Measurements from ENCODE around the gene ATG13.

Gene ATG13

DNA sequence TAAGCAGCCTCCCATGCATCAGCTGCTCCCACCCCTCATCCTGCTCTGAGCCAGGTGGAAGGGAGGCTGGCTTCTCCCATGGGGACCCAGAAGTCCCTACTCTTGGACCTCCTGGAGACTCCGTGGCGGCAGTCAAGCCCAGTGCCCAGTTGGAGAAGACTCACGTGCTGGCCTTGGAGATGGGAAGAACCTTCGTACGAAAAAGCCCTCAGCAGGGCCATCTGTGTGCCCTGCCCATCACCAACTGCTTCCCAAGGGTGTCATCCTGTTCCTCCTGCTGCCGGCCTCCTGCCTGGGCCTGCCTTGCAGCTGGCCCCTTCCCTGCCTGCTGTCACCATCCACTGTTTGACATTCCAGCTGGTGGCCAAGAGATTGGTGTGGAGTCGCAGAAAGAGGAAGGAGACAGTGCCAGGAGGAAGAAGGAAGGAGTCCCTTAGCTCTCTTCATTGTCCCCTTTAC is 55.1 kb downstream of the ATG13 start:
- DNase-seq: no peak
- Histone ChIP-seq H3K9me3 (no peaks in the 10 kb centered on the region), H3K4me1 (no peaks in the 10 kb centered on the region), H3K4me3 (ENCODE audit: low read depth, low read length) (no peak overlapping the region), H3K27me3 (no peaks in the 10 kb centered on the region), H3K36me3 (no peaks in the 10 kb centered on the region)
- TF ChIP-seq, protein P1, sequence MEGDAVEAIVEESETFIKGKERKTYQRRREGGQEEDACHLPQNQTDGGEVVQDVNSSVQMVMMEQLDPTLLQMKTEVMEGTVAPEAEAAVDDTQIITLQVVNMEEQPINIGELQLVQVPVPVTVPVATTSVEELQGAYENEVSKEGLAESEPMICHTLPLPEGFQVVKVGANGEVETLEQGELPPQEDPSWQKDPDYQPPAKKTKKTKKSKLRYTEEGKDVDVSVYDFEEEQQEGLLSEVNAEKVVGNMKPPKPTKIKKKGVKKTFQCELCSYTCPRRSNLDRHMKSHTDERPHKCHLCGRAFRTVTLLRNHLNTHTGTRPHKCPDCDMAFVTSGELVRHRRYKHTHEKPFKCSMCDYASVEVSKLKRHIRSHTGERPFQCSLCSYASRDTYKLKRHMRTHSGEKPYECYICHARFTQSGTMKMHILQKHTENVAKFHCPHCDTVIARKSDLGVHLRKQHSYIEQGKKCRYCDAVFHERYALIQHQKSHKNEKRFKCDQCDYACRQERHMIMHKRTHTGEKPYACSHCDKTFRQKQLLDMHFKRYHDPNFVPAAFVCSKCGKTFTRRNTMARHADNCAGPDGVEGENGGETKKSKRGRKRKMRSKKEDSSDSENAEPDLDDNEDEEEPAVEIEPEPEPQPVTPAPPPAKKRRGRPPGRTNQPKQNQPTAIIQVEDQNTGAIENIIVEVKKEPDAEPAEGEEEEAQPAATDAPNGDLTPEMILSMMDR (IDR thresholded peaks at IDR 0.05; ENCODE audit: low read depth, low read length): no peak

DNA sequence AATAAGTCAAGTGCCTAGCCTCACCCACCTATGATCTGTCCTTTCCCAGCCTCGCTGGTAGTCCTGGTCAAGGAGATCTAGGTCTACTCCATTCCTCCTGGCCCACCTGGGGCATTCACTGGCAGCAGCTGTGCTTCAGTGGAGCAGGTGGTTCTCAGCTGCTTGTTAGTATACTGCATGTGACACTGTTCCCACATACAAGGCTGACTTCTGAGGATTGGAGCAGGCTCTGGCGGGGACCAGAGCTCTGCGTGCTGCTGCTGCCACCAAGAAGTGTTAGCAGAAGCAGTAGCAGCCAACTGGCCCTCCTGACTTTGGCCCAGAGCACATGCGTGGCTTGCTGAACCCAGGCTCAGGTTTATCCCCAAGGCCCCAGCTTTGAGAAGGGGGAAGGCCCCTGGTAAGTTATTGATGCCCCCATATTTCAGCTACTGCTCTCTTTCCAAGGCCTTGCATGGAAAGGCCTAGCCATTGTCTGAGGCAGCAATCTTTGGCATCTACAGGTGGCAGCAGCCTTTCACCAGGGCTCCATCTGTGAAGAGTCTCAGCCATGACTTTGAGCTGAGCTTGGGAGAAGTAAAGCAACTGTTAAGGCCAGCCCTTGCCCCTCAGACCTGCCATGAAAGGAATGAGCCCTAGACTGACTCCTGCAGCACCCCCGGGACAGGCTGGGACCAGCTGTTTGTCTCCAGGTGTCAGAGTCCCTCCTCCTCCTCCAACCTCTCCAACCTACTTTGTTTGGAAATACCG is 56.5 kb downstream of the ATG13 start:
- Histone ChIP-seq H3K9me3 (no peaks in the 10 kb centered on the region), H3K4me3 (ENCODE audit: low read depth, low read length) (no peak overlapping the region), H3K4me1 (no peaks in the 10 kb centered on the region), H3K36me3 (no peaks in the 10 kb centered on the region), H3K27me3 (no peaks in the 10 kb centered on the region)
- TF ChIP-seq, protein P1 (IDR thresholded peaks at IDR 0.05; ENCODE audit: low read depth, low read length): no peak
- DNase-seq: no peak

DNA sequence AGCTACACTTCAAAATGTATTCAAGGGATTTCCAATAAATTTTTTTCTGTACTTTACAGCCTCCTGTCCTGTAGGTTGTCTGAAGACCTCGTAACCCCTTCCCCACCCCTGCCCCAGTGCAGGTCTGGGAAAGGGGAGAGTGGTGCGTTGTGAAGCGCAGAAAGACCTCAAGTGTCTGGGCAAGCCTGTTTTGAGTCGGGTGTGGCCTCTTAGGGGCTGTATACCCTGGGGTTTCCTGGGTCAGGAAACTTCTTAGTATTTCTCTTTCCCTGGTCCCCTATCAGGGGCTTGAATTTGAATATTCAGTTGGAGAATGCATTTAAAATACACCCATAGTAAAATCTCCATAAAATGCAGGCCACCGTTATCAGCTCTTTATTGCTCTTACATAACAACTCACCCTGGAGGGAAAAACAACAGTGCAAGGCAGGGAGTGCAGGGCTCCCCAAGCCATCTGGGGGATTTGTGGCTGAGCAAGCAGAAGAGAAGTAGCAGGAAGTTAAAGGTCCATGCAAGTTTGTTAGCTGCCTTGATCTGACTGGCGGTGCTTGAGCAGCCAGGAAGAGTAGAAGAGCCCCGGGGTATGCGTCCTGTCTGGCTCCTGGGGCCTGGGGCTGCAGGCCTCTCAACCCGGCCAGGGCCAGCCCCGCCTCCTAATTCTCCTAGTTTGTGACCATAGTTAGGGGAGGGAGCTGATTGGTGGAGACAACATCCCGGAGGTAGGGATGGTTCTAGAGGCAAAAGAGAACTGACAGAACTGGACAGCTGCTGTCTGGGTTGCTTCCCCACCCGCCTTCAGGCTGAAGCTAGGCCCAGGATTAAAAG is 57.3 kb downstream of the ATG13 start:
- H3K4me1 ChIP-seq: no peaks in the 10 kb centered on the region
- no peaks in the 10 kb centered on the region for H3K9me3 ChIP-seq
- no peak overlapping the region for H3K4me3 ChIP-seq (ENCODE audit: low read depth, low read length)
- DNase-seq: peak; percentile 55
- TF ChIP-seq, protein P1 (IDR thresholded peaks at IDR 0.05; ENCODE audit: low read depth, low read length): no peak
- H3K27me3 ChIP-seq: no peaks in the 10 kb centered on the region
- H3K36me3 ChIP-seq: no peaks in the 10 kb centered on the region

DNA sequence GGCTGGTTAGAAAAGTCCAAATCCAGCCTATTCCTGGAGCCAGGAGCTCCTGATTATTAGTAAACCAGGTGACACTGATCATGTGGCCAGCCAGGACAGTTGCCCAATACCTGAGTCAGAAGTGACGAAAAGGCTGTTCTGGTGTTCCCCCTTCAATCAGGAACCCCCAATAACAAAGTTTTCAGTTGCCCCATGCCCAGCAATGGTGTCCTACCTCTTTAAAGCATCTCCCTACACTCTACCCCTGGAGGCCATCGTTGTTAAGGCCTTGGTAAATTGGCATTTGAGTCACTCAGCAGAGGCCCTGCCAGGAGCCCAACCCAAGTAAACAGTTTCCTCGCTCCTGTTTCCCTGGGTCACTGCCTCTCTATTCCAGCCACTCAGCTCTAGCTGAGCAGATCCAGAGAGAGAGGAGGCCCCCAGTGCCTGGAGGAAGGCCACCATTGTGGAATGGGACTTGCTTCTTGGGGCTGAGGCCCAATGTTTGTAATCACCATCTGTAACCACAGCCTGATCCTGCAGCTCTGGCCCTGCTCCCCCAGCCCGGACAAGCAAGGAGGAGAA is 58.0 kb downstream of the ATG13 start:
- Histone ChIP-seq H3K9me3 (no peaks in the 10 kb centered on the region), H3K36me3 (no peaks in the 10 kb centered on the region), H3K4me3 (ENCODE audit: low read depth, low read length) (no peak overlapping the region), H3K4me1 (no peaks in the 10 kb centered on the region), H3K27me3 (no peaks in the 10 kb centered on the region)
- no peak for DNase-seq
- TF ChIP-seq, protein P1 (IDR thresholded peaks at IDR 0.05; ENCODE audit: low read depth, low read length): no peak

DNA sequence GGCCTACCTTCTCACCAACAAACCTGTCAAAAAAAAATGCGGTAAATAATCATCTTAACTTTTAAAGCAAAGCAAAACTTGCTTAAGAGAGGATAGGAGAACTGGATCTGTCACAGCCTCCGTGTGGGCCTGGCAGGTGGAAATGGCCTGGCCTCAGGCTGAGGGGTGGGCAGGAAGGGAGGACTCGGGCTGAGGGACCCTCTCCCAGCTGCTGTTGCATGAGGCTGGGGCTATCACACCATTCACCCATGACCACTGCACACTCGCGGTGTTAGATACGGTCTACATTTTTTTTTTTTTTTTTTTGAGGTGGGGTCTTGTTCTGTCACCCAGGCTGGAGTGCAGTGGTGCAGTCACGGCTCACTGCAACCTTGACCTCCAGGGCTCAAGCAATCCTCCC is 58.6 kb downstream of the ATG13 start:
- no peaks in the 10 kb centered on the region for H3K9me3 ChIP-seq
- TF ChIP-seq, protein P1 (IDR thresholded peaks at IDR 0.05; ENCODE audit: low read depth, low read length): no peak
- H3K36me3 ChIP-seq: no peaks in the 10 kb centered on the region
- no peak for DNase-seq
- no peak overlapping the region for H3K4me3 ChIP-seq (ENCODE audit: low read depth, low read length)
- H3K4me1 ChIP-seq: no peaks in the 10 kb centered on the region
- no peaks in the 10 kb centered on the region for H3K27me3 ChIP-seq
